HepG2 (cell line): ENCODE results near the gene CRLF1. TPM values are rescaled to one million over a fixed set of nuclear protein-coding genes. Genes with fewer than 3 reads are reported as not detected.

Experiments
- ARID5B ChIP-seq: IDR thresholded peaks from 2 replicates; pipeline ENCODE4 v1.4.0; 2020; ENCODE audit warnings: mild to moderate bottlenecking, missing genetic modification reagents
- CBX2 ChIP-seq, 2 experiments: fragments of 200-600 bp in 1 of 2; sonication (generic); formaldehyde crosslinking in 1 of 2; IDR thresholded peaks; 2 replicates each; pipeline versions ENCODE4 v1.7.0 to v1.8.1; 2018 to 2022; ENCODE audit warnings: low read depth in 2 of 2, low read length in 1 of 2, mild to moderate bottlenecking in 1 of 2, missing genetic modification reagents in 1 of 2
- FOSL1 ChIP-seq: sonication (generic); formaldehyde crosslinking; IDR thresholded peaks from 2 replicates; pipeline ENCODE4 v1.9.0; 2021; ENCODE audit warnings: missing genetic modification reagents, borderline replicate concordance
- LRRFIP1 ChIP-seq: sonication (generic); formaldehyde crosslinking; conservative IDR thresholded peaks from 2 replicates; pipeline ENCODE4 v1.4.0; 2020; ENCODE audit warnings: missing genetic modification reagents
- MED1 ChIP-seq: sonication (generic); formaldehyde crosslinking; IDR thresholded peaks from 2 replicates; pipeline ENCODE4 v1.4.0; 2020; ENCODE audit warnings: missing genetic modification reagents
- MZF1 ChIP-seq: sonication (generic); formaldehyde crosslinking; IDR thresholded peaks from 2 replicates; pipeline ENCODE4 v1.8.1; 2023; ENCODE audit warnings: mild to moderate bottlenecking, missing genetic modification reagents, borderline replicate concordance
- REL ChIP-seq: sonication (generic); formaldehyde crosslinking; conservative IDR thresholded peaks from 2 replicates; pipeline ENCODE4 v1.8.0; 2022; ENCODE audit warnings: mild to moderate bottlenecking, missing genetic modification reagents, moderate library complexity
- SIX4 ChIP-seq: sonication (generic); formaldehyde crosslinking; IDR thresholded peaks from 2 replicates; pipeline ENCODE4 v1.4.0; 2020; ENCODE audit warnings: missing genetic modification reagents
- SMYD3 ChIP-seq: sonication (generic); formaldehyde crosslinking; IDR thresholded peaks from 2 replicates; pipeline ENCODE4 v1.8.1; 2023; ENCODE audit warnings: mild to moderate bottlenecking, missing genetic modification reagents
- TOPORS ChIP-seq: sonication (generic); formaldehyde crosslinking; IDR thresholded peaks from 2 replicates; pipeline ENCODE4 v1.8.0; 2023; ENCODE audit warnings: mild to moderate bottlenecking, missing genetic modification reagents
- ZBTB43 ChIP-seq: sonication (generic); formaldehyde crosslinking; conservative IDR thresholded peaks from 2 replicates; pipeline ENCODE4 v1.4.0; 2020; ENCODE audit warnings: missing genetic modification reagents
- ZFP91 ChIP-seq: sonication (generic); formaldehyde crosslinking; IDR thresholded peaks from 2 replicates; pipeline ENCODE4 v1.9.0; 2022; ENCODE audit warnings: missing genetic modification reagents, mild to moderate bottlenecking, borderline replicate concordance
- ZMYM4 ChIP-seq: sonication (generic); formaldehyde crosslinking; IDR thresholded peaks from 2 replicates; pipeline ENCODE4 v1.8.1; 2023; ENCODE audit warnings: mild to moderate bottlenecking, missing genetic modification reagents
- ZNF101 ChIP-seq: sonication (generic); formaldehyde crosslinking; IDR thresholded peaks from 2 replicates; pipeline ENCODE4 v1.4.0; 2020; ENCODE audit warnings: mild to moderate bottlenecking, low read depth, missing genetic modification reagents, borderline replicate concordance
- ZNF235 ChIP-seq: sonication (generic); formaldehyde crosslinking; IDR thresholded peaks from 2 replicates; pipeline ENCODE4 v1.8.1; 2023; ENCODE audit warnings: mild to moderate bottlenecking, missing genetic modification reagents, borderline replicate concordance
- ZNF3 ChIP-seq: IDR thresholded peaks from 2 replicates; pipeline ENCODE4 v1.7.0; 2017; ENCODE audit warnings: inconsistent platforms
- ZNF550 ChIP-seq: sonication (generic); formaldehyde crosslinking; IDR thresholded peaks from 2 replicates; pipeline ENCODE4 v1.4.0; 2020; ENCODE audit warnings: mild to moderate bottlenecking, missing genetic modification reagents, borderline replicate concordance
- ZNF652 ChIP-seq: IDR thresholded peaks from 2 replicates; pipeline ENCODE4 v1.6.1; 2016; ENCODE audit warnings: low read depth, borderline replicate concordance
- polyA plus RNA-seq, 8 experiments: library from polyadenylated mRNA; depleted of rRNA in 3 of 8; stranded (reverse) in 7 of 8; unstranded in 1 of 8; fragments of >200 nt; fragmentation: Illumina TruSeq in 4 of 8; extraction: Trizol in 4 of 8; gene quantifications; 2 replicates each; pipeline versions ENCODE4 v1.2.1 to v1.2.3, GENCODE V29; 2011 to 2016; ENCODE audit warnings: low read depth in 4 of 8, missing spikeins in 1 of 8, mixed read lengths in 1 of 8; ENCODE audit not compliant: insufficient read depth in 1 of 8
- total RNA-seq, 5 experiments: library from RNA; depleted of rRNA; stranded (reverse); fragments of >200 nt; fragmentation: Illumina TruSeq; extraction: Trizol; gene quantifications; 2 replicates each; pipeline ENCODE4 v1.2.3, GENCODE V29; 2016; ENCODE audit warnings: low read depth in 1 of 5

CRLF1 gene
- total and polyA plus RNA-seq, 2 of the 13 experiments (the other 11 are each of a cell fraction or from before 2014, with no cell fraction given), result 217 to 296 TPM

- TF ChIP-seq ARID5B (CRISPR knock-in tag) (peak; percentile 69), ZFP91 (CRISPR knock-in tag) (peak; percentile 90), ZNF101 (CRISPR knock-in tag) (no peak; the same call in 1 of the 2 replicates), CBX2 (IDR thresholded peaks at IDR 0.05; ENCODE audit: low read depth, low read length) (no peak), CBX2 (CRISPR knock-in tag; IDR thresholded peaks at IDR 0.05; ENCODE audit: low read depth) (no peak), MZF1 (CRISPR knock-in tag) (no peak), SMYD3 (CRISPR knock-in tag) (no peak), TOPORS (peak; percentile 40; the same call in 1 of the 2 replicates), ZMYM4 (CRISPR knock-in tag) (peak; percentile 98), ZNF550 (CRISPR knock-in tag) (no peak), FOSL1 (CRISPR knock-in tag) (no peak), ZNF652 (no peak), ZBTB43 (0 out of 2 replicates have a peak, but pooled peaks have one; percentile 18), MED1 (CRISPR knock-in tag) (peak; percentile 68), SIX4 (CRISPR knock-in tag) (0 out of 2 replicates have a peak, but pooled peaks have one; percentile 15), LRRFIP1 (CRISPR knock-in tag) (no peak), ZNF235 (CRISPR knock-in tag) (peak; percentile 89), ZNF3 (CRISPR knock-in tag) (peak; percentile 92), REL (CRISPR knock-in tag) (no peak; the same call in 1 of the 2 replicates)
These were observed 17.8 kb downstream of the CRLF1 start, which contains the start of gene REX1BD (continued) for GRCh38 chr19:18588611-18589379.
